HG02840 (cell line): Measurements from ENCODE around the gene LRRC23.

Experiments
- ATAC-seq: cut with Tn5 transposase; IDR thresholded peaks from one replicate; pipeline ENCODE4 v1.9.1; 2021; ENCODE audit warnings: mild to moderate bottlenecking, moderate library complexity, moderate number of reproducible peaks; ENCODE audit not compliant: unreplicated experiment, low FRiP score

LRRC23 gene

GRCh38 chr12:6954316-6955107 lies 49.9 kb downstream of the LRRC23 start:
- ATAC-seq, result no peak

- ATAC-seq, result no peak
These were observed 50.7 kb downstream of the LRRC23 start for GRCh38 chr12:6955108-6956020.

GRCh38 chr12:6956021-6956727 lies 51.6 kb downstream of the LRRC23 start:
- ATAC-seq, result no peak

- ATAC-seq, result no peak
These were observed 52.6 kb downstream of the LRRC23 start for GRCh38 chr12:6957151-6957701.

GRCh38 chr12:6957741-6958608 lies 53.4 kb downstream of the LRRC23 start:
- no peak for ATAC-seq

- ATAC-seq, result no peak
These were observed 54.0 kb downstream of the LRRC23 start for GRCh38 chr12:6958609-6959057.

- ATAC-seq, result peak; percentile 56
These were observed 54.6 kb downstream of the LRRC23 start for GRCh38 chr12:6959058-6959804.

GRCh38 chr12:6959805-6960592 lies 55.4 kb downstream of the LRRC23 start:
- no peak for ATAC-seq

GRCh38 chr12:6960593-6961277 lies 56.1 kb downstream of the LRRC23 start:
- ATAC-seq, result no peak

- ATAC-seq, result no peak
These were observed 56.7 kb downstream of the LRRC23 start for GRCh38 chr12:6961278-6961694.

GRCh38 chr12:6961695-6962284 lies 57.2 kb downstream of the LRRC23 start:
- ATAC-seq, result no peak

- ATAC-seq, result no peak
These were observed 57.8 kb downstream of the LRRC23 start for GRCh38 chr12:6962285-6963015.

GRCh38 chr12:6963016-6963731 lies 58.6 kb downstream of the LRRC23 start:
- no peak for ATAC-seq
